ENCODE data around the gene COMT.

DNA sequence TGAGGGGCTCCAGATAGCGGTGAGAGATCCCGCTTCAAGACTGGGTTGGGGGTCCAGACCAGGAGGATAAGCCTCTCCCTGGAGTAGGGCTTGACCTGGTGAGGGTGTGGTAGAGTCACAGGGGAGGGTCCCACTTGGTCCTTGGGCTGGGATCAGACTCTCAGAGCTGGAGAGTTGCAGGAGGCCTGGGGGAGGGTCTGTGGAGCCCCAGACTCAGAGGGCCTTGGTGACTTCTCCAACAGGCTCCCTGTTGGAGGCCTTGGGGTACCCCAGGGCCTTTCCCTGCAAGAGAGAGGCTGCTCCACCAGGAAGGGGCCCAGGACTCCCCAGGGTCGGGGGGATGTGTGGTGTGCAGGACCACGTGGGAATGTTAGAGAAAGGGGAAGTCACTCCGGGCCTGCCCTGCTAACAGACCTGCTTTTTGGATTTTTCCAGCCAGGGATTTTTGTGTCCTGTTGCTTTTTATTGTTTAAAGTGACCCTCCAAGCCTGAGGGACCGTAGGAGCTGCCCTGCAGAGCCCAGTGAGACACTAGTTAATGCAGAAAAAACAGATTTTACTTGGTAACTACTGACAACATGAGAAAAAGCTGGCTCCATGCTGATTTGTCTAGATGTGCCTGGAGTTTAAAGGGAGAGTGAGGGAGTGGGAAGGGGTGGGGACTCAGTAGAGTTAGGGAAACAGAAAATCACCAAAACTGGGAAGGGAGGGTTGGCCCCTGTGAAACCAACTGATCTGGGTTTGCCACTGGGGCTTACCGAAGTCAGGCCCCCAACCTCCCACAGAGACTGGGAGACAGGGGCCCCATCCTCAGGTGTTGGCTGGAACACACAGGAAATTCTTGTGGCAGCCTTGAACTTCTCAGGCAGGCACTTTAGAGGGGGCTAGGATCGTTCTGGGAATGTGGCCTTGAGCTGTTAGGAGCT lies 847 bp downstream of the COMT start:
- no peak for TF ChIP-seq CTCF (IDR thresholded peaks at IDR 0.05; ENCODE audit: low read depth, low read length, missing input control)
- no peak for TF ChIP-seq YY1 (IDR thresholded peaks at IDR 0.05)
- TF ChIP-seq TAF1 (conservative IDR thresholded peaks at IDR 0.05) = no peak
- no peak for TF ChIP-seq RXRA (IDR thresholded peaks at IDR 0.05)
- TF ChIP-seq GABPA (IDR thresholded peaks at IDR 0.05 in 1 of 2, conservative IDR thresholded peaks at IDR 0.05 in 1 of 2) = no peak
- TF ChIP-seq, protein P1, sequence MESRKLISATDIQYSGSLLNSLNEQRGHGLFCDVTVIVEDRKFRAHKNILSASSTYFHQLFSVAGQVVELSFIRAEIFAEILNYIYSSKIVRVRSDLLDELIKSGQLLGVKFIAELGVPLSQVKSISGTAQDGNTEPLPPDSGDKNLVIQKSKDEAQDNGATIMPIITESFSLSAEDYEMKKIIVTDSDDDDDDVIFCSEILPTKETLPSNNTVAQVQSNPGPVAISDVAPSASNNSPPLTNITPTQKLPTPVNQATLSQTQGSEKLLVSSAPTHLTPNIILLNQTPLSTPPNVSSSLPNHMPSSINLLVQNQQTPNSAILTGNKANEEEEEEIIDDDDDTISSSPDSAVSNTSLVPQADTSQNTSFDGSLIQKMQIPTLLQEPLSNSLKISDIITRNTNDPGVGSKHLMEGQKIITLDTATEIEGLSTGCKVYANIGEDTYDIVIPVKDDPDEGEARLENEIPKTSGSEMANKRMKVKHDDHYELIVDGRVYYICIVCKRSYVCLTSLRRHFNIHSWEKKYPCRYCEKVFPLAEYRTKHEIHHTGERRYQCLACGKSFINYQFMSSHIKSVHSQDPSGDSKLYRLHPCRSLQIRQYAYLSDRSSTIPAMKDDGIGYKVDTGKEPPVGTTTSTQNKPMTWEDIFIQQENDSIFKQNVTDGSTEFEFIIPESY (IDR thresholded peaks at IDR 0.05) = no peak
- TF ChIP-seq REST (IDR thresholded peaks at IDR 0.05) = no peak
- TF ChIP-seq EGR1 (IDR thresholded peaks at IDR 0.05; ENCODE audit: low read depth in 2 of 2) = no peak
- TF ChIP-seq RAD21 (IDR thresholded peaks at IDR 0.05) = no peak
- no peak for TF ChIP-seq FOXA2 (IDR thresholded peaks at IDR 0.05)
- TF ChIP-seq, protein P2, sequence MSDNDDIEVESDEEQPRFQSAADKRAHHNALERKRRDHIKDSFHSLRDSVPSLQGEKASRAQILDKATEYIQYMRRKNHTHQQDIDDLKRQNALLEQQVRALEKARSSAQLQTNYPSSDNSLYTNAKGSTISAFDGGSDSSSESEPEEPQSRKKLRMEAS (IDR thresholded peaks at IDR 0.05) = no peak

Measured in liver (tissue), 3 donors.